BE2C (cell line): ENCODE measurements around the gene TET3.

Source experiments
- DNase-seq: peaks from one replicate; pipeline ENCODE4 v3.0.0-alpha.2; 2020
- H3K27me3 ChIP-seq: fragments of 250-450 bp; sonication (Bioruptor Pico); 2 replicates; pipeline ENCODE4 v1.5.1; 2020; ENCODE audit warnings: mild to moderate bottlenecking
- H3K36me3 ChIP-seq: fragments of 250-450 bp; sonication (Bioruptor Pico); 2 replicates; pipeline ENCODE4 v1.5.1; 2020; ENCODE audit warnings: mild to moderate bottlenecking
- H3K4me1 ChIP-seq: fragments of 250-450 bp; sonication (Bioruptor Pico); 2 replicates; pipeline ENCODE4 v1.5.1; 2020
- H3K4me3 ChIP-seq: 2 replicates; pipeline ENCODE4 v1.5.1; 2011; ENCODE audit warnings: low read depth, low read length
- H3K9me3 ChIP-seq: fragments of 250-450 bp; sonication (Bioruptor Pico); 2 replicates; pipeline ENCODE4 v1.5.1; 2020
- TF ChIP-seq, protein P1 (sequence below): IDR thresholded peaks from 2 replicates; pipeline ENCODE4 v1.5.1; 2012; ENCODE audit warnings: mild to moderate bottlenecking, low read depth, low read length

The TET3 gene

DNA sequence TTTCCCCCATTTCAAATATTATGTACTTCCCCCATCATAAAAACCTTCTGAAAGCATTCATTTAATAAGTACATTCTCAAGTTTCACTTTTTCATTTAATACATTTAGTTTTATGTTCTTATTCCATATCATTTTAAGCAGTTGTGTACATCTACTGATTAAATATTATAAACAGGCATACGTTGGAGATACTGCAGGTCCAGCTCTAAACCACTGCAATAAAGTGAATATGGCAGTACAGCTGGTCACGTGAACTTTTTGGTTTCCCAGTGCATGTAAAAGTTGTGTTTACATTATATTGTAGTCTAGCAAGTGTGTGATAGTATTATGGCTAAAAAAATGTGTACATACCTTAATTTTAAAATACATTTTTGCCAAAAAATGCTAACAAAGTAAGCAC is 48.7 kb downstream of the TET3 start:
- TF ChIP-seq, protein P1, sequence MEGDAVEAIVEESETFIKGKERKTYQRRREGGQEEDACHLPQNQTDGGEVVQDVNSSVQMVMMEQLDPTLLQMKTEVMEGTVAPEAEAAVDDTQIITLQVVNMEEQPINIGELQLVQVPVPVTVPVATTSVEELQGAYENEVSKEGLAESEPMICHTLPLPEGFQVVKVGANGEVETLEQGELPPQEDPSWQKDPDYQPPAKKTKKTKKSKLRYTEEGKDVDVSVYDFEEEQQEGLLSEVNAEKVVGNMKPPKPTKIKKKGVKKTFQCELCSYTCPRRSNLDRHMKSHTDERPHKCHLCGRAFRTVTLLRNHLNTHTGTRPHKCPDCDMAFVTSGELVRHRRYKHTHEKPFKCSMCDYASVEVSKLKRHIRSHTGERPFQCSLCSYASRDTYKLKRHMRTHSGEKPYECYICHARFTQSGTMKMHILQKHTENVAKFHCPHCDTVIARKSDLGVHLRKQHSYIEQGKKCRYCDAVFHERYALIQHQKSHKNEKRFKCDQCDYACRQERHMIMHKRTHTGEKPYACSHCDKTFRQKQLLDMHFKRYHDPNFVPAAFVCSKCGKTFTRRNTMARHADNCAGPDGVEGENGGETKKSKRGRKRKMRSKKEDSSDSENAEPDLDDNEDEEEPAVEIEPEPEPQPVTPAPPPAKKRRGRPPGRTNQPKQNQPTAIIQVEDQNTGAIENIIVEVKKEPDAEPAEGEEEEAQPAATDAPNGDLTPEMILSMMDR, result no peak
- no peaks in the 10 kb centered on the region for H3K36me3 ChIP-seq
- no peaks in the 10 kb centered on the region for H3K27me3 ChIP-seq
- no peaks in the 10 kb centered on the region for H3K9me3 ChIP-seq
- H3K4me3 ChIP-seq, result no peak overlapping the region
- no peak for DNase-seq
- H3K4me1 ChIP-seq, result peaks cover 5% of the 10 kb centered on the region
